ENCODE measurements around the gene FANCM. TPM values are rescaled to one million over a fixed set of nuclear protein-coding genes. Genes with fewer than 3 reads are reported as not detected.

The FANCM gene
- total and polyA plus RNA-seq, 2 donors: 2.2 to 23.3 TPM

DNA sequence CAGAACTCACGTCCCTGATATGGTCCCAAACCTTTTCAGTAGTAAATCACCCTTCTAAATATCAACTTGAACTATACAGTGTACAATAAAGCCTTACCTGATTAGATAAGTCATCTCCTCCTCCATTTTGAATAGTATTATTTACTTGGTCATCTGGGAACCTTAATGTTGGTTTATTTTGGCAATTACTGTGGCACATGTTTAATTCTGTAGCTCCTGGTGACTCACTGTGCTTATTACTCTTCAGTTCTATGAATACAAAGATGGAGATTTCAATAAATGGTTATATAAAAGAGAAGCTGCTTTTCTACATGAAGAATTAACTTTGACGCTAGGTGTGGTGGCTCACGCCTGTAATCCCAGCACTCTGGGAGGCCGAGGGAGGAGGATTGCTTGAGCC lies 91.8 kb downstream of the FANCM start:
- WGBS: 96% methylated on average over 4 of the region's 4 CpGs
- no peaks in the 10 kb centered on the region for H3K4me1 ChIP-seq (ENCODE audit: insufficient read depth)
- no peak overlapping the region for H3K4me3 ChIP-seq (ENCODE audit: low read depth, low read length)
- peaks cover 2% of the 10 kb centered on the region for H3K36me3 ChIP-seq (ENCODE audit: insufficient read depth)
- no peak for DNase-seq (ENCODE audit: extremely low spot score)
- H3K27ac ChIP-seq (ENCODE audit: low read depth): no peak overlapping the region

DNA sequence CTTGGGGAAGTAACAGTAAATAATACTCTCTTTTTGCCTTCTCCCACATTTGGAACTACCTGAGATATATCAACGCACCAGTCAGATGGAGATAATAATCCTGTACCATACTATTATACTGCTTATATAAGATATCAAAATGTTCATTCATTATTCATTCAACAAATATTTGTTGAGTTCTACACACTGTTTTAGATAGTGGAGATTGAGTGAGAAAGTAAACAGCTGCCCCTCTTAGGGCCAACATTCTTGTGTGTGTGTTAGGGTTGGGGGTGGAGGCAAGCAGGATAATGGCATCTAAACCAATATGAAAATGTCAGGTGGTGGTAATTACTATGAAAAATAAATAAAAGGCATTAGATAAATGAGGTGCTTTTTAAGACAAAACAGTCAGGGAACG lies 103.3 kb downstream of the FANCM start:
- WGBS: 87% methylated on average over 2 of the region's 2 CpGs
- H3K4me1 ChIP-seq (ENCODE audit: insufficient read depth): no peaks in the 10 kb centered on the region
- no peak overlapping the region for H3K27ac ChIP-seq (ENCODE audit: low read depth)
- no peak overlapping the region for H3K4me3 ChIP-seq (ENCODE audit: low read depth, low read length)
- peaks cover 4% of the 10 kb centered on the region for H3K36me3 ChIP-seq (ENCODE audit: insufficient read depth)
- no peak for DNase-seq (ENCODE audit: extremely low spot score)

DNA sequence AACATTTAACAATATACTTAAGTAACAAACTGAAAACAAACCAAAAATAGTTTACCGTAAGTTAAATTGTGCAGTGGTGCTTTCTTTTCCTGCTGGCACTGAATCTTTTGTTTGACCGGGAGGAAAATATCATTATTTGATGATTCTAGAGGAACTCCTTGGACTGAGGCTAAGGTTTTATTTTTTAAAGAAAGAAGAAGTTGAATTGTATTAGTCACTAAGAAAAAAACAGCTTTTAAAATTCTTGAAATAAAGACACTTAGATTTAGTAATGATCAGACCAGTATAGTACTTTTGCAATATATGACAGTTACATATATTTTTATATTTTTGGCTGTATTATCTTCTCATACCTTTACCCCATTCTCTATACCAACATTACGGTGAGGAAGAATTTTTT lies 107.0 kb downstream of the FANCM start:
- H3K36me3 ChIP-seq (ENCODE audit: insufficient read depth): no peaks in the 10 kb centered on the region
- H3K4me3 ChIP-seq (ENCODE audit: low read depth, low read length): no peak overlapping the region

DNA sequence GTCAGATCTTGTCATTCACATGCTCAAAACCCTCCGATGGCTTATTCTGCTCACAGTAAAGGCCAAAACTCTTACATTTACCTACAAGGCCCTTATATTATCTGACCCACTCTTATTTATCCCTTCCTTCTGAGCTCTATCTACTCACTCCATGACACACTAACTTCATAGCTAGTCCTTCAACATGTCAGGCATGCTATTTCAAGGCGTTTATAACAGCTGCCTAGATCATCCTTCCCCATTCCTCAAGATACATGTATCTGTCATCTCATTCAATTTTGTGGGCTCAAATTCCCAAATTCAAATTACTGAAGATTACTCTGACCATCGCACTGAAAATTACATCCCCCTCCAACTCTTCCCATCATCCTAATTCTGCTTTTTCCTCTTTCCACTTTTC lies 110.4 kb downstream of the FANCM start:
- Histone ChIP-seq H3K27ac (ENCODE audit: low read depth) (no peak overlapping the region), H3K4me3 (ENCODE audit: low read depth, low read length) (no peak overlapping the region), H3K36me3 (ENCODE audit: insufficient read depth) (no peaks in the 10 kb centered on the region), H3K4me1 (ENCODE audit: insufficient read depth) (no peaks in the 10 kb centered on the region)
- 92% methylated on average over 3 of the region's 3 CpGs for WGBS
- DNase-seq (ENCODE audit: extremely low spot score): no peak

More for the DNA sequence above, 107.0 kb downstream of the FANCM start:
- WGBS: 61% methylated on average over 3 of the region's 3 CpGs
- Histone ChIP-seq H3K4me1 (ENCODE audit: insufficient read depth) (no peaks in the 10 kb centered on the region), H3K27ac (ENCODE audit: low read depth) (peak overlapping the region; percentile 38)
- DNase-seq (ENCODE audit: extremely low spot score): no peak

DNA sequence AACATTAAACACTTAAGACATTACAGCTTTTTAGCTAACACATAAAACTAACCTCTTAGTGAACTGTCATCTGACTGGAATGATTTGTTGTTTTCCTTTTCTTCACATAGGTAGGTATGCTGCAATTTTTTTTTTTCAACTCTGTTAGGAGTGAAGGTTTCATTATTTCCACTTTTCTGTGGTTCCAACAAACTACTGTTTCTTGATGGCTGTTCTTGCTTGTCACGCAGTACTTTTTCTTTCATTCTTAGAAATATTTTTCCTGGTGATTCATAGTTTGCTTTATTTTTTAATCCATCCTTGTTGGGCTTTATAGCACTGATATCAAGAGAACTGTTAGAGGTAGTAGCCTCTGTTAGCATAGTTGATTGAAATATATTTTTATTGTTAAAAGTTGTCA lies 111.0 kb downstream of the FANCM start:
- Histone ChIP-seq H3K4me1 (ENCODE audit: insufficient read depth) (no peaks in the 10 kb centered on the region), H3K36me3 (ENCODE audit: insufficient read depth) (no peaks in the 10 kb centered on the region), H3K27ac (ENCODE audit: low read depth) (no peak overlapping the region), H3K4me3 (ENCODE audit: low read depth, low read length) (no peak overlapping the region)
- 91% methylated on average over 1 of the region's 1 CpG for WGBS
- no peak for DNase-seq (ENCODE audit: extremely low spot score)

DNA sequence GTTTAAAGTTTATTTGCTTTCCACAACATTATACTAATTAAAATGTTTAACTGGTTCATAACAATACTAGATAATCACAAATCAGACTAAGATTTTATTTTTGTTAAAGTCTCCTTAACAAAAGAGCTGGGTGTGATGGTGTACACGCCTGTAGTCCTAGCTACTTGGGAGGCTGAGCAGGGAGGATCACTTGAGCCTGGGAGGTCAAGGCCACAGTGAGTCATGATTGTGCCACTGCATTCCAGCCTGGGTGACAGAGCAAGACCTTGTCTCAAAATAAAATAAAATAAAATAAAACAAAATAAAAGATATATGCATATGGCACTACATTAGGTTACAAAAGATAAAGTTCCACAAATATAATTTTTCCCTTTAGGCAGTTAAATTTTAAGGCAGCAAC lies 111.7 kb downstream of the FANCM start:
- Histone ChIP-seq H3K36me3 (ENCODE audit: insufficient read depth) (no peaks in the 10 kb centered on the region), H3K27ac (ENCODE audit: low read depth) (no peak overlapping the region), H3K4me3 (ENCODE audit: low read depth, low read length) (no peak overlapping the region), H3K4me1 (ENCODE audit: insufficient read depth) (no peaks in the 10 kb centered on the region)
- no peak for DNase-seq (ENCODE audit: extremely low spot score)
- 99% methylated on average over 1 of the region's 1 CpG for WGBS

DNA sequence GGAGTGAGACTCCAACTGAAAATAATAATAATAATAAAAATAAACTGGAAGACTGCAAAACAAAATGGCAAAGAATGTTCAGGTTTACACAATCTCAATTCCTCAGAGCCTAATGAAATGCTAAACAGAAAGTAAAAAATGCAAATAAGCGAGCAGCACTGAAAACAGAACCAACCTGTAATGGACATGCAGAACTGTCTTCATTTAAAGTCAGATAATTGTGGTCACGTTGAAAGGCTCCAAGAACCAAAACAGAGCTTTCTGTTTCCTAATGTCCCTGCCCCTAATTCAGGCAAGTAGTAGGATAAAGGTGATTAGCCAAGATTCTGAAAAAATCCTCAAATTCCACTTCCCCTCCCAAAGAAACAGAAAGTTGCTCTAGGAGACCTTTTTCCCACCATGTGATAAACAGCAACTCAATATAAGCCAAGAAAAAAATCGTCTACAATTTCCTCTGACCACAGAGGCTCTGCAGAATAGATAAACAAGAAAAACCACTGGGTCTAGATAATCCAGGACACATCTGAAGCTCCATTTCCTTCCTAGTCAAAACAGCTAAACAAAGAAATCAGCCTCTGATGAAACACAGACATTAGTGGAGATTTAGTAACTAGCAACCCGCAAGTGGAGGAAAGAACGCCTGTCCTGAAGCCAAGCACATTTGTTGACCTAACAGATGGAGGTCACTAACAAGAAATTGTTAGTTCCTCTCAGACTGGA lies 114.3 kb downstream of the FANCM start:
- no peak for DNase-seq (ENCODE audit: extremely low spot score)
- Histone ChIP-seq H3K36me3 (ENCODE audit: insufficient read depth) (no peaks in the 10 kb centered on the region), H3K4me3 (ENCODE audit: low read depth, low read length) (peak overlapping the region; percentile 16), H3K27ac (ENCODE audit: low read depth) (no peak overlapping the region), H3K4me1 (ENCODE audit: insufficient read depth) (no peaks in the 10 kb centered on the region)
- WGBS: 24% methylated on average over 5 of the region's 5 CpGs

Small RNAs within 50 kb of the gene (small RNA-seq; reads per million reads assigned to genes)
- not detected for gene RF00151
- gene SNORD127: 2,847 reads per million, percentile 99 among the genes with 10 or more reads in this experiment

Other genes starting within 250 kb of the FANCM start
- gene KLHL28, start 174.0 kb upstream of the FANCM start, total RNA-seq: 36.7 TPM
- 5.6 TPM for gene KLHL28, start 174.0 kb upstream of the FANCM start, polyA plus RNA-seq
- gene TOGARAM1, start 173.7 kb upstream of the FANCM start, total RNA-seq: 78.8 TPM
- 8.2 TPM for gene TOGARAM1, start 173.7 kb upstream of the FANCM start, polyA plus RNA-seq
- gene PRPF39, start 51.8 kb upstream of the FANCM start, total RNA-seq: 75.7 TPM
- gene PRPF39, start 51.8 kb upstream of the FANCM start, polyA plus RNA-seq: 15.7 TPM
- 53.9 TPM for gene FKBP3, start 1.4 kb upstream of the FANCM start, total RNA-seq
- gene FKBP3, start 1.4 kb upstream of the FANCM start, polyA plus RNA-seq: 51.0 TPM
- 86.4 TPM for gene MIS18BP1, start 117.3 kb downstream of the FANCM start, total RNA-seq
- 9.2 TPM for gene MIS18BP1, start 117.3 kb downstream of the FANCM start, polyA plus RNA-seq